HuH-7 (cell line): ENCODE measurements around the gene TIMM23.

ENCODE experiments used
- DNase-seq: peaks from one replicate; pipeline ENCODE4 v3.0.0; 2011; ENCODE audit warnings: low spot score

TIMM23 gene

GRCh38 chr10:46052791-46053375 lies 80.6 kb downstream of the TIMM23 start:
- DNase-seq: no peak
